Panc1 (cell line): ENCODE results near the gene ZMYM2. TPM values are rescaled to one million over a fixed set of nuclear protein-coding genes. Genes with fewer than 3 reads are reported as not detected.
A peak's percentile ranks its signal among the peaks of the same experiment; 100 is the strongest.

Source experiments
- ATAC-seq: fragments of 200-7000 bp; cut with Tn5 transposase; 2 replicates; pipeline ENCODE4 v1.9.1; 2020; ENCODE audit warnings: mild to moderate bottlenecking, moderate library complexity
- BruUV-seq: library from RNA; stranded (reverse); fragments of 400-500 nt; replicated peaks from 2 replicates; lab custom pipeline; 2021; lab: Mats Ljungman, UMichigan
- CTCF ChIA-PET: fragments of 300-600 bp; sonication (Branson Sonifier 250); formaldehyde crosslinking; loops from one replicate; lab custom pipeline; 2022; ENCODE audit warnings: antibody characterized with exemption; lab: Charles Lee
- POLR2A ChIA-PET: fragments of 300-600 bp; sonication (Branson Sonifier 250); formaldehyde crosslinking; loops from one replicate; lab custom pipeline; 2022; ENCODE audit warnings: antibody characterized with exemption; lab: Charles Lee
- DNase-seq: peaks from one replicate; pipeline ENCODE4 v3.0.0-alpha.2; 2010; ENCODE audit warnings: low read depth, low spot score
- H3K27ac ChIP-seq: 2 replicates; pipeline ENCODE4 v1.5.1; 2011; ENCODE audit warnings: mild to moderate bottlenecking, low read length, inconsistent platforms
- H3K27me3 ChIP-seq: fragments of 200-500 bp; sonication (Bioruptor generic); 2 replicates; pipeline ENCODE4 v1.6.0; 2014; ENCODE audit warnings: low read length, inconsistent platforms; ENCODE audit not compliant: control insufficient read depth, insufficient read depth
- H3K36me3 ChIP-seq: fragments of 200-500 bp; sonication (Bioruptor generic); 2 replicates; pipeline ENCODE4 v1.5.1; 2014; ENCODE audit warnings: inconsistent platforms, mild to moderate bottlenecking, low read length, moderate library complexity; ENCODE audit not compliant: control insufficient read depth, insufficient read depth
- H3K4me1 ChIP-seq: 2 replicates; pipeline ENCODE4 v1.5.1; 2011; ENCODE audit warnings: inconsistent platforms, mild to moderate bottlenecking, low read length, moderate library complexity; ENCODE audit not compliant: control insufficient read depth, insufficient read depth
- H3K4me3 ChIP-seq, 2 experiments: 2 replicates each; pipeline ENCODE4 v1.5.1; 2011 to 2012; ENCODE audit warnings: low read depth in 2 of 2, low read length in 2 of 2, mild to moderate bottlenecking in 2 of 2, inconsistent platforms in 1 of 2, moderate library complexity in 1 of 2
- H3K9me3 ChIP-seq: fragments of 200-500 bp; sonication (Bioruptor generic); 2 replicates; pipeline ENCODE4 v1.5.1; 2014; ENCODE audit warnings: low read depth, mild to moderate bottlenecking, inconsistent platforms, low read length, moderate library complexity; ENCODE audit not compliant: control insufficient read depth, insufficient read depth
- CTCF ChIP-seq: fragments of 450-650 bp; IDR thresholded peaks from 2 replicates; pipeline ENCODE4 v1.5.1; 2017; ENCODE audit warnings: mild to moderate bottlenecking
- POLR2AphosphoS5 ChIP-seq: IDR thresholded peaks from 2 replicates; pipeline ENCODE4 v1.6.1; 2012; ENCODE audit warnings: mild to moderate bottlenecking, low read depth, low read length, moderate library complexity
- REST ChIP-seq, 2 experiments: IDR thresholded peaks; 2 replicates each; pipeline ENCODE4 v1.6.1; 2011 to 2012; ENCODE audit warnings: low read depth in 2 of 2, control low read depth in 1 of 2, low read length in 1 of 2, mild to moderate bottlenecking in 1 of 2, moderate library complexity in 1 of 2; ENCODE audit not compliant: insufficient read depth in 1 of 2
- SIN3A ChIP-seq: IDR thresholded peaks from 2 replicates; pipeline ENCODE4 v1.6.1; 2012; ENCODE audit warnings: low read depth, mild to moderate bottlenecking, low read length, moderate library complexity, borderline replicate concordance; ENCODE audit not compliant: insufficient read depth
- TCF7L2 ChIP-seq: IDR thresholded peaks from 2 replicates; pipeline ENCODE4 v1.6.1; 2011; ENCODE audit warnings: mild to moderate bottlenecking, low read depth, low read length, inconsistent platforms
- in situ Hi-C: cut with HindIII; loops from 2 replicates; pipeline ENCODE4 v1.10.0; 2016; ENCODE audit warnings: low sequenced_read_pairs, low pct_unique_long_range_greater_than_20kb
- intact Hi-C: fragments of 100-400 bp; cut with micrococcal nuclease; formaldehyde crosslinking; loops from one replicate; pipeline ENCODE4 v1.10.0; 2022; ENCODE audit not compliant: unreplicated experiment
- total RNA-seq: library from RNA; stranded (reverse); gene quantifications from one replicate; pipeline ENCODE4 v1.2.1, GENCODE V29; 2021; ENCODE audit not compliant: unreplicated experiment

Gene ZMYM2
- total RNA-seq, 1 experiment from 2014 or later: 64.3 TPM

GRCh38 chr13:20116213-20116612 is 157.7 kb downstream of the ZMYM2 start:
- in situ Hi-C loops (no loop called here), intact Hi-C loops (no loop called here)
- TF ChIP-seq REST (IDR thresholded peaks at IDR 0.05; ENCODE audit: insufficient read depth in 1 of 2, low read depth in 2 of 2, low read length in 1 of 2): no peak
- TF ChIP-seq TCF7L2: no peak
- TF ChIP-seq POLR2AphosphoS5: no peak
- TF ChIP-seq SIN3A: no peak
- TF ChIP-seq CTCF: no peak
- Histone ChIP-seq H3K4me3 (no peak overlapping the region), H3K27me3 (no peaks in the 10 kb centered on the region), H3K36me3 (no peaks in the 10 kb centered on the region), H3K4me1 (peaks cover 8% of the 10 kb centered on the region), H3K27ac (no peak overlapping the region), H3K9me3 (no peaks in the 10 kb centered on the region)
- ATAC-seq: no peak
- BruUV-seq: no TSS peak
- POLR2A ChIA-PET: no interaction called here
- CTCF ChIA-PET: no interaction called here
- no peak for DNase-seq

- ChIA-PET POLR2A (no interaction called here), CTCF (interaction anchor here (0.6 to 0.7 kb wide), 2 partner anchors 25 to 78 kb away, joined by 3 to 6 read pairs; no protein-coding TSS in a partner anchor)
- Histone ChIP-seq H3K4me3 (peak overlapping the region; percentile 49 to 68), H3K27ac (peak overlapping the region; percentile 84), H3K4me1 (peaks cover 10% of the 10 kb centered on the region), H3K9me3 (no peaks in the 10 kb centered on the region), H3K36me3 (no peaks in the 10 kb centered on the region), H3K27me3 (no peaks in the 10 kb centered on the region)
- ATAC-seq (peak; percentile 60), DNase-seq (no peak)
- in situ Hi-C loops: no loop called here
- intact Hi-C loops: no loop called here
- TF ChIP-seq CTCF: no peak
- TF ChIP-seq REST (IDR thresholded peaks at IDR 0.05; ENCODE audit: insufficient read depth in 1 of 2, low read depth in 2 of 2, low read length in 1 of 2): no peak
- TF ChIP-seq POLR2AphosphoS5: no peak
- no peak for TF ChIP-seq SIN3A
- no peak for TF ChIP-seq TCF7L2
- BruUV-seq: no TSS peak
These were observed 160.0 kb downstream of the ZMYM2 start for GRCh38 chr13:20118268-20119140.
